ENCODE measurements around the gene TAMM41.
"Not testable (repeated sequence)": the region's sequence is repeated elsewhere in the genome, so short reads cannot be mapped to it uniquely, and the experiment has no call there.

The TAMM41 gene

DNA sequence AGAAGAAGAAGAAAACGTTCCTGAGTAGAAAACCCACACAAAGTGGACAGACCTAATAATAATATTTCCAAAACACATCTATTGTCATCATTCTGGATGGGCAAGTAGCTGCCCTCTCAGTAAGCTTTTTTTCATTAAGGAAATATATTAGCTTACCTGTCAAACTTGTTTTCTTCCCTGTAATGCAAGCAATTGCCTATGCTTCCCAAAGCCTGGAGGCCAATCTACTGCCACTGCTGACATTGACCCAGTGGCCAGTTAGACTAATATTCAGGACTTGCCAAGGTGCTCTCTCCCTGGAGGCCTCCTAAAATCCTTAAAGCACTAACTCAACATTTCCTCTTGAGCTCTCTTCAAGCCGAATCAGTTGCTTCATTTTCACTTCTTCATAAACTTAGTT is 86.7 kb downstream of the TAMM41 start:
- DNase-seq, result no peak

DNA sequence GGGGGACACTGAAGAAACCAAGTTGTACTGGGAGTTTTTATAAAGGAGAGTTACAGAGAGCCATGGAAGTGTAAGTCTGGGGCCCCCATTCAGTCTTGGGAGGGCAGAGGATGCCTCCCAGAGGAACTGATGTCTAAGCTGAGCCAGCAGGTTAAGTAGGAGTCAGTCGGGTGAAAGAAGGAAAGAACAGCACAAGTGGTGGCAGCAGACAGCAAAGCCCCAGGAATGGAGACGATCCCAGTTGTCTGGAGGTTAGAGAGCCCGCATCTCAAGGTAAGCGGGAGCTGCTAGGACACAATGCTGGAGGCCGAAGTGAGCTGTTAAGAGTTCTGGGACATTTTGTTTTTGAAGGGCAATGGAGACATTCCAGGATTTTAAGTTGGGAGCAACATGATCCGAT is 88.8 kb downstream of the TAMM41 start:
- no peak for DNase-seq

DNA sequence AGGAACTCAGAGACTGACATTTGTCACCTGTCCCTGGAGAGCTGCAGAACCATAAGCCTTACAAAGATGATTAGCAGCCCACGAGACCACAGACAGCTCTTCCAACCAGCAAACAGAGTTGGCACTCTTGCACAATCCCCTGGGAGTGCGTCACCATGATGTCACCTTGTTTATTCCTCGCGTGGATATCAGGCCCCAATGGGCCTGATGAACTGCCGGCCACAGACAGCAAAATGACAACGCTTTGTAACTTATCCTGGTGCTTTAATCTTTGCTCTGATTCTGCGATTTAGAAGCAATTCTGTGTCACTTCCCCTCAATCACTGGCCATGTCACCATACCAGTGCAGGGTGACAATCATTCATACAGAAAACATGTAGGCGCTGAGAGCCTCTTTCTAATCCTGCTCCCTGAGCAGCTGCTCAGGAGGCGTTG is 89.2 kb downstream of the TAMM41 start:
- DNase-seq, result no peak

DNA sequence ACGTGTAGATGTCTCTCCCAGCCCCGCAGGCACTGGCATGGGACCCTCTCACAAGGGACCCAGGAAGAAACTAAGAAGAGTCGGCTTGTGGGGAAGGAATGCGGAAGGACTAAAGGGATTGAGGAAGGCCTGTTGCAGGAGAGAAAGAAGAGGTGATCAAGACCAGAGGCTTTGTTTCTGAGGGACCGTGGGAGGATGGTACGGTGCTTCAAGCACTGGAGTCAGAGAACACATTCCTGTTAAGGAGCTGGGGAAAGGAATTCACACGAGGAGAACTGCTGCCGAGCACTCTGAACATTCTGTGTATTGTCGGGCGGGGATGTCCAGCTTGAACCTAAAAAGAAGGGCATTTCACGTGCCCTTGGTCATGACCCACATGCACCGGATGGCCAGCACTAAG is 91.4 kb downstream of the TAMM41 start:
- no peak for DNase-seq

DNA sequence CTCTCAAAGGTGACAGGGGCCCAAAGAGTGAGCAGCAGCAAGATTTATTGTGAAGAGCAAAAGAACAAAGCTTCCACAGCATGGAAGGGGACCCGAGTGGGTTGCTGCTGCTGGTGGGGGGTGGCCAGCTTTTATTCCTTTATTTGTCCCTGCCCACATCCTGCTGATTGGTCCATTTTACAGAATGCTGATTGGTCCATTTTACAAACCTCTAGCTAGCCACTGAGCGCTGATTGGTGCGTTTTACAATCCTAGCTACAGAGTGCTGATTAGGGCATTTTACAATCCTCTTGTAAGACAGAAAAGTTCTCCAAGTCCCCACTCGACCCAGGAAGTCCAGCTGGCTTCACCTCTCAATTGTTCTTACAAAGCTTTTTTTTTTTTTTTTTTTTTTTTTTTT is 94.4 kb downstream of the TAMM41 start:
- not testable (repeated sequence) for DNase-seq

DNA sequence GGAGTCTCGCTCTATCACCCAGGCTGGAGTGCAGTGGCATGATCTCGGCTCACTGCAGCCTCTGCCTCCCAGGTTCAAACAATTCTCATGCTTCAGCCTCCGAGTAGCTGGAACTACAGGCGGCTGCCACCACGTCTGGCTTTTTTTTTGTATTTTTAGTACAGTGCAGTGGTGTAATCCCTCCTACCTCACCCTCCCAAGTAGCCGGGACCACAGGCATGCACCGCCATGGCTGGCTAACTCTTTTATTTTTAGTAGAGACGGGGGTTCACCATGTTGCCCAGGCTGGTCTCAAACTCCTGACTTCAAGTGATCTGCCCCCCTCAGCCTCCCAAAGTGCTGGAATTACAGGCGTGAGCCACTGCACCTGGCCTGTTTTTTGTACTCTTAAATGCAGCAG is 98.4 kb downstream of the TAMM41 start:
- DNase-seq, result not testable (repeated sequence)

Data from activated naive CD4-positive, alpha-beta T cell (primary cell).